GM12873 (cell line): Measurements from ENCODE around the gene PLCXD1.

Experiments
- TF ChIP-seq, protein P1 (sequence below): IDR thresholded peaks from 2 replicates; pipeline ENCODE4 v1.5.1; 2012; ENCODE audit warnings: low read depth, mild to moderate bottlenecking, moderate library complexity, low read length, control low read depth; ENCODE audit not compliant: insufficient read depth; ENCODE audit errors: missing control alignments

PLCXD1 gene

DNA sequence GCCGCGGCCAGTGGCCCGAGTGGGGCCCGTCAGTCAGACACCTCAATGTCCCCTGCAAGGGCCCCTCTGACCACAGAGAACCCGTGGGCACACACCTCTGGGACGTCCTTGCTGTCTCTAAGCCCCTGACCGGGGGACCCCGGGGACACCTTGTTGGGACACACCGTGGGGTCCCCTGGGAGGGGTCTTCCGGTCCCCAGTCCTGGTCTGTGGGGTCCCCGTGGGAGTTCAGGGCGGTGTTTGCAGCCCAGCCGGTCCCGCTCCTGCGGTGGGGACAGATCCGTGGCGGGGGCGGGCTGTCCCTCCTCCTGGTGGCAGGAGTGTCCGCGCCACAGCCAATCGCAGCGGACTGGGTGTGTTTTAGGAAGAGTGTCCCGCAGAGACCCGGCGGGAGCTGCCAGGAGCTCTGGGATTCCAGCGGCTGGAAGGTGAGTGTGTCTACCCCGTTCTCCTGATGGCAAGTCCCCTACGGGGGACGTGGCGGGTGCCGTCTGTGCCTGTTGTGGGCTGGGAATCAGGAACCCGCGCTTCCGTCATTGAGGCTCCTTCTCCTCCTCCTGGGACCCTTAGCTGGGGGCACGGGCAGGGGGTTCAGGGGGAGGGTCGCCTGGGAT is 5.1 kb upstream of the PLCXD1 start:
- TF ChIP-seq, protein P1, sequence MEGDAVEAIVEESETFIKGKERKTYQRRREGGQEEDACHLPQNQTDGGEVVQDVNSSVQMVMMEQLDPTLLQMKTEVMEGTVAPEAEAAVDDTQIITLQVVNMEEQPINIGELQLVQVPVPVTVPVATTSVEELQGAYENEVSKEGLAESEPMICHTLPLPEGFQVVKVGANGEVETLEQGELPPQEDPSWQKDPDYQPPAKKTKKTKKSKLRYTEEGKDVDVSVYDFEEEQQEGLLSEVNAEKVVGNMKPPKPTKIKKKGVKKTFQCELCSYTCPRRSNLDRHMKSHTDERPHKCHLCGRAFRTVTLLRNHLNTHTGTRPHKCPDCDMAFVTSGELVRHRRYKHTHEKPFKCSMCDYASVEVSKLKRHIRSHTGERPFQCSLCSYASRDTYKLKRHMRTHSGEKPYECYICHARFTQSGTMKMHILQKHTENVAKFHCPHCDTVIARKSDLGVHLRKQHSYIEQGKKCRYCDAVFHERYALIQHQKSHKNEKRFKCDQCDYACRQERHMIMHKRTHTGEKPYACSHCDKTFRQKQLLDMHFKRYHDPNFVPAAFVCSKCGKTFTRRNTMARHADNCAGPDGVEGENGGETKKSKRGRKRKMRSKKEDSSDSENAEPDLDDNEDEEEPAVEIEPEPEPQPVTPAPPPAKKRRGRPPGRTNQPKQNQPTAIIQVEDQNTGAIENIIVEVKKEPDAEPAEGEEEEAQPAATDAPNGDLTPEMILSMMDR, result no peak

DNA sequence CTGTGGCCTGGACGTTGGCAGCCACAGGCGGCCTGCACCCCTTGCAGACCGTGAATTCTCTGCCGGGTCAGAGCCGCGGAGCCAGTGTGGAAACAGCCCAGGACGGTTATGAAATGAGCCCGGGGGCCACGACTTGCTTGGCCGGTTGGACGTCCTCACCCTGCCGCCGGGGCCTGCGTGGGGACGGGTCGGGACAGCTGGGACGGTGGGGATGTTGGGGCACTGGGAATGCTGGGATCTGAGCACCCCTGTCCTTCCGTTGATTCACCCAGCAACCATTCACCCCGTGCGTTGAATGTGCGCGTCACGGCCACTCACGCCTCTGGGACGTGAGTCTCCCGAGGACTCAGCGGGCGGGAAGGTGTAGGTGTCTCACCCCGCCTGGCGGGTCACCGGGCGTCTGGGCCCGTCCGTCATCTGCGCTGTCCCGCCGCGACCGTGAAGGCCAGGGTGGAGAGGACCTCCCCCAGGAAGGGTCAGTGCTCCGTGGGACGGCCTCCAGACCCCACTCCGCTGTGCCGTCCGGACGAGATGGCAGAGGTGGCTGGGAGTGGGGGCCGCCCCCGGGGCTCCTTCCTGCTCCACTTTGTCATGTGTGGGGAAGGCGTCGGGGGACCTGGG is 4.5 kb upstream of the PLCXD1 start:
- TF ChIP-seq, protein P1, result no peak

DNA sequence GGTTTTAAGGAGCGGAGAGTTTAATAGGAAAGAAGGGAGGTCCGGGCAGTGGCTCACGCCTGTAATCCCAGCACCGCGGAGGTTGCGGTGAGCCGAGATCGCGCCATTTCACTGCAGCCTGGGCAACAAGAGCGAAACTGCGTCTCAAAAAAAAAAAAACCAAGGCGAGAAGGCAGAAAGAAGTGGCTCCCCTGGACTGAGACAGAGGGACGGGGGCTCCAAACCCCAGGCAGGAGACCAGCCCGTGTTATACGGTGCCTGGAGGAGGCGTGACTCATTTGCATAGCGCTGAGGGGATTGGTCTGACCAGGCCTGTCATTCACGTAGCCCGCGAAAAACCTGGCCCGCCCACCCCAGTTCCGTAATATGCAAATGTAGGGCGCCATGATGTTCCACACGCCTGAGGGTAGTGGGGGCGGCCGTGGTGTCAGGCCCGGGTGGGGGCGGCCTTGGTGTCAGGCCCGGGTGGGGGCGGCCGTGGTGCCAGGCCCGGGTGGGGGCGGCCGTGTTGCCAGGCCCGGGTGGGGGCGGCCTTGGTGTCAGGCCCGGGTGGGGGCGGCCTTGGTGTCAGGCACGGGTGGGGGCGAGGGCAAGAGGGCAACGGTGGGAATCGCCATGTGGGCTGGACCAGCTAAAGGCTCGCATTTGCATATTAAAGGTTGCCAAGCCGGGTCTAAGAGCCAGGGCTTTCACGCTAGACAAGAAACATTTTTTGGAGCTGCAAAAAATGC is 2.1 kb downstream of the PLCXD1 start:
- TF ChIP-seq, protein P1, result no peak

DNA sequence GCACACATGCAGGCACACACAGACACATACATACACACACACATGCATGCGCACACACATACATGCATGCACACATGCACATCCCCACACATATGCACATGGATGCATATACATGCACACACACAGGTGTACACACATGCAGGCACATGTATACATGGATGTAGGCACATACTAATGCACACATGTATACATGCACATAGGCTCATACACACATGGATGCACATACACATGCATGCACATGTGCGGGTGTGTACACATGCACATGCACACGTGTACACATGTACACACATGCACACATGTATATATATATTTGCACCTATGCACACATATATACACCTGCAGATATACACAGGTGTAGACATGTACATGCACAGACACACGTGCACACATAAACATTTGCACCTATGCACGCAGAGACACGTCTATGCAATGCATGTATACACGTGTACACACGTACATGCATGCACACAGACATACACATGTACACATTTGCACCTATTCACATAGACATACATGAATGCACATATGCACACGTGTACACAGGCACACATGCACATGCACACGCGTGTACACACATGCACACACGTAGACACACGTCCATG is 4.0 kb downstream of the PLCXD1 start:
- TF ChIP-seq, protein P1, result no peak

DNA sequence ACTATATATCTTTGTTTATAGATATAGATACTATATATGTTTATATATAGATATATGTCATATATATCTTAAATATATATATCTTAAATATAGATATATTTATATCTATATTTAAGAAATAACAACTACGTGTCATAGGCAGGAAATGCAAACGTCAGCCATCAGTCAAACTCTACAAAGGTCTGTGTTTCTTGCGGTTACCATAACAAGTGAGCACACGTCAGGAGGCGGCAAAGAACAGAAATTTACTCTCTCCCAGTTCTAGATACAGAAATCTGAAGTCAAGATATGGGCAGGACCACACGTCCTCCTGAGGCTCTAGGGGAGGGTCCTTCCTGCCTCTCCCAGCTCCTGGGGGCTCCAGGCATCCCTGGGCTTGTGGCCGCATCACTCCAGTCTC is 6.5 kb downstream of the PLCXD1 start:
- TF ChIP-seq, protein P1, result no peak

DNA sequence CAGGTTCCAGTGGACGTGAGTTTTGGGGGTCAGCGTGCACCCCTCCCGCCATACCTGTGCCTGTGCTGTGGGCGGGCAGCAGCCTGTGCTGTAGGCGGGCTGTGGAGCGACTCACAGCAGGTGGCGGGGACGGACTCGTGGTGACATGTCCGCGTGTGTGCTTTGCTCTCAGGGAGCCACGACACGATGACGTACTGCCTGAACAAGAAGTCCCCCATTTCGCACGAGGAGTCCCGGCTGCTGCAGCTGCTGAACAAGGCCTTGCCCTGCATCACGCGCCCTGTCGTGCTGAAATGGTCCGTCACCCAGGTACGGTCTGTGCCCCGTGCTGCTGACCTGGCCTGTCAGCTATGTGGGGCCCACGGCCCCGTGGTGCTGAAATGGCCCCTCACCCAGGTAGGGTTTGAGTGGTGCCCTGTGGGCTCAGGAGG is 7.4 kb downstream of the PLCXD1 start:
- TF ChIP-seq, protein P1, result no peak

DNA sequence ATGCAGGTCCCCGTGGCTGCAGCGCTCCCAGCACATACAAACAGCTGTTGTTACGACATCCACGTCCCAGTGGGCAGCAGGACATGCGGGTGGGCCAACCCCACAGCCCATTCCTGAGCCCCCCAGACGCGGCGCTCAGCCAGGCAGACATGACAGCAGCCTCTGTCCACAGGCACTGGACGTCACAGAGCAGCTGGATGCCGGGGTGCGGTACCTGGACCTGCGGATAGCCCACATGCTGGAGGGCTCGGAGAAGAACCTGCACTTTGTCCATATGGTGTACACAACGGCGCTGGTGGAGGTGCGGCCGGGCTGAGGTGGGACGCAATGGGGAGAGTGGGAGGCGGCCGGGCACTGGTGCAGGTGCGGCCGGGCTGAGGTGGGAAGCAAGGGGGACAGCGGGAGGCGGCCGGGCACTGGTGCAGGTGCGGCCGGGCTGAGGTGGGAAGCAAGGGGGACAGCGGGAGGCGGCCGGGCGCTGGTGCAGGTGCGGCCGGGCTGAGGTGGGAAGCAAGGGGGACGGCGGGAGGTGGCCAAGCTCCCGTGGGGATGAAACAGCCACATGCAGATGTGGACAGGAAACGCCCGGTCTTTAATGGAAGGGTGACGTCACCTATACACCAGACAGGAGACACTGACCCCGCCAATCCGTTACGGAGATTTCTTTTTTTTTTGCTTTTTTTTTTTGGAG is 9.4 kb downstream of the PLCXD1 start:
- TF ChIP-seq, protein P1, result no peak
